ENCODE data around the gene SHKBP1. TPM values are rescaled to one million over a fixed set of nuclear protein-coding genes. Genes with fewer than 3 reads are reported as not detected.
A peak's percentile ranks its signal among the peaks of the same experiment; 100 is the strongest.

Gene SHKBP1
- total RNA-seq, 2 experiments from 2014 or later: 100 to 155 TPM

DNA sequence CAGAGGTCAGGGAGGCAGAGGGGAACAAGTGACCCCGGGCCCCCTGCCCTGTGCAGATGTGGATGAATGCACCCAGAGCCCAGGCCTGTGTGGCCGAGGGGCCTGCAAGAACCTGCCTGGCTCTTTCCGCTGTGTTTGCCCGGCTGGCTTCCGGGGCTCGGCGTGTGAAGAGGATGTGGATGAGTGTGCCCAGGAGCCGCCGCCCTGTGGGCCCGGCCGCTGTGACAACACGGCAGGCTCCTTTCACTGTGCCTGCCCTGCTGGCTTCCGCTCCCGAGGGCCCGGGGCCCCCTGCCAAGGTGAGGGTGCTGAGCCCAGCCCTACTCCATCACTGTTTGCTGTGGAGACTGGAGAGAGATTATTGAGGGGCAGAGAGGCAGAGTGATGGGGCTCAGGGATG lies 34.4 kb downstream of the SHKBP1 start:
- intact Hi-C loops (cut with DNase I, micrococcal nuclease): loop anchor here (5.0 to 10.0 kb wide), 3 partner anchors 144 to 1206 kb away; partner anchors contain the start of genes BLVRB (in 1 of the 2), HNRNPUL1 (in 1 of the 2), SPTBN4 (in 1 of the 2) and ZFP36 (in 1 of the 2)
- Mint-ChIP-seq H3K4me1 (peaks cover 65% of the 10 kb centered on the region), H3K36me3 (ENCODE audit: low read depth) (peaks cover 22% of the 10 kb centered on the region), H3K27ac (peak overlapping the region; percentile 97), H3K27me3 (no peaks in the 10 kb centered on the region), H3K4me3 (peak overlapping the region; percentile 69), H3K9me3 (ENCODE audit: low read depth) (no peaks in the 10 kb centered on the region)
- peak; percentile 42 for DNase-seq
- no peak for ATAC-seq
- ChIA-PET CTCF (interaction anchor here (1.6 kb wide), 1 partner anchor 23 kb away, joined by 14 read pairs; no protein-coding TSS in a partner anchor), POLR2A (no interaction called here)

DNA sequence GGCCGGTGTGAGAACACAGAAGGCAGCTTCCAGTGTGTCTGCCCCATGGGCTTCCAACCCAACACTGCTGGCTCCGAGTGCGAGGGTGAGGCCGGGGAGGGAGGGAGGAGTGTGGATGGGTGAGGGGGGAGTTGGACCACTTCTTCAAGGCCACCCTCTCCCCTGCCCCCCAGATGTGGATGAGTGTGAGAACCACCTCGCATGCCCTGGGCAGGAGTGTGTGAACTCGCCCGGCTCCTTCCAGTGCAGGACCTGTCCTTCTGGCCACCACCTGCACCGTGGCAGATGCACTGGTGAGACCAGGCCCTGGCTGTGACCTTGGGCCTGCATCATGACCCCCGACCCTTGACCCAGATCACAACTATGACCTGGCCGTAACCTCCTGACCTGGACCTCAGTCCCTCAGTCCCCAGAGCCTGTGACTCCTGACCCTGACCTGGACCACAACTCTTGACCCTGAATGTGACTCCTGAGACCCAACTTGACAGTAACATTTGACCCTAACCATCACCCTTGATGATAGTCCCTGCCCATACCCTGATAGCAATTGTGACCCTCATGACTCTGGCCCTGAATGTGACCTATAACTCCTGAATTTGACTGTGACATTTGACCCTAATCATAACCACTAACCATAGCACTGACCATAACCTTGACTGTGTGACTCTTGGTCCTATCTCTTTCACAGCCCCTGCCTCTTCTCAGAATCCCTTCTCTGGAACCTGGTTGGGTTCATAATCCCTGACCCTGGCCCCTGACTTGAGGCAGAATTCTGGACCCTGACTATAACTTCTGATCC lies 35.4 kb downstream of the SHKBP1 start:
- H3K9me3 Mint-ChIP-seq (ENCODE audit: low read depth): no peaks in the 10 kb centered on the region

DNA sequence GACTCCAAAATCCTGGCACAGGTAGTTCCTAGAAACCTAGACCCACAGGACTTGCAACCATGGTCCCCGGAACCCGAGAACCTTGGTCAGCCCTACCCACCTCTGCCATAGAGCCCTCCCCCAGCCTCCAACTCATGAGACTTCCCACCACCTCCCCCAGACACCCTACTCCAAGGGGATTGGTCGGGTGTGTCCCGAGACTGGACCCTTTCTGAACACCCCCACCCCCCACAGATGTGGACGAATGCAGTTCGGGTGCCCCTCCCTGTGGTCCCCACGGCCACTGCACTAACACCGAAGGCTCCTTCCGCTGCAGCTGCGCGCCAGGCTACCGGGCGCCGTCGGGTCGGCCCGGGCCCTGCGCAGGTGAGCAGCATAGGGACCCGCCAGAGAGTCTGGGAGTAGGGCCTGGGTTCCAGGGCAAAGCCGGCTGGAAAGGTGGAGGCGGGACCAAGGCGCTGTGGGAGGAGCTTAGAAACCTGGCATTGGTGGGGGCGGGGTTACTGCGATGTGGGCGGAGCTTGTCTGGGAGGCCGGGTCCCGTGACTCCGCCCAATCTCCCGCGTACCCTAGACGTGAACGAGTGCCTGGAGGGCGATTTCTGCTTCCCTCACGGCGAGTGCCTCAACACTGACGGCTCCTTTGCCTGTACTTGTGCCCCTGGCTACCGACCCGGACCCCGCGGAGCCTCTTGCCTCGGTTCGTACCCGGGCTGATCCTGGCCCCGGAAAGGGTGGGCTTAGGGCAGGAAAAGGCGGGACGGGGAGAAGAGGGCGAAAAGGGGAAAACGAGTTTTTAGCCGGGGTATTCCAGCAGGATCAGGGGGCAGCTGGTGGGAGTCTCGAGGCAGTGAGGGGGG lies 36.4 kb downstream of the SHKBP1 start:
- Mint-ChIP-seq H3K36me3 (ENCODE audit: low read depth) (peaks cover 28% of the 10 kb centered on the region), H3K27ac (peak overlapping the region; percentile 100), H3K4me3 (peak overlapping the region; percentile 99), H3K27me3 (no peaks in the 10 kb centered on the region), H3K4me1 (peaks cover 58% of the 10 kb centered on the region), H3K9me3 (ENCODE audit: low read depth) (no peaks in the 10 kb centered on the region)
- ChIA-PET CTCF (interaction anchor here (0.6 to 4.0 kb wide), 5 partner anchors 9 to 64 kb away, joined by 3 to 18 read pairs (median 4); partner anchors contain the start of gene LTBP4), POLR2A (interaction anchor here (1.0 to 1.4 kb wide), 2 partner anchors 9 to 187 kb away, joined by 4 to 15 read pairs; partner anchors contain the start of gene SERTAD1)
- peak; percentile 9 for ATAC-seq
- peak; percentile 94 for DNase-seq
- intact Hi-C loops (cut with DNase I, micrococcal nuclease): loop anchor here (1.0 to 10.0 kb wide), 5 partner anchors 84 to 1208 kb away; partner anchors contain the start of genes ACTMAP (in 1 of the 2), BLVRB (in 1 of the 2), HNRNPUL1 (in 1 of the 2) and SPTBN4 (in 1 of the 2)

More for the DNA sequence above, 35.4 kb downstream of the SHKBP1 start:
- ATAC-seq (no peak), DNase-seq (no peak)
- Mint-ChIP-seq H3K4me3 (peak overlapping the region; percentile 99), H3K27me3 (no peaks in the 10 kb centered on the region), H3K27ac (peak overlapping the region; percentile 78), H3K36me3 (ENCODE audit: low read depth) (peaks cover 25% of the 10 kb centered on the region), H3K4me1 (peaks cover 62% of the 10 kb centered on the region)
- POLR2A ChIA-PET: no interaction called here
- intact Hi-C loops (cut with DNase I, micrococcal nuclease): loop anchor here (5.0 to 10.0 kb wide), 3 partner anchors 145 to 1207 kb away; partner anchors contain the start of genes BLVRB (in 1 of the 2), HNRNPUL1 (in 1 of the 2), SPTBN4 (in 1 of the 2) and ZFP36 (in 1 of the 2)
- CTCF ChIA-PET: interaction anchor here (0.5 kb wide), 1 partner anchor 131 kb away, joined by 3 read pairs; no protein-coding TSS in a partner anchor

DNA sequence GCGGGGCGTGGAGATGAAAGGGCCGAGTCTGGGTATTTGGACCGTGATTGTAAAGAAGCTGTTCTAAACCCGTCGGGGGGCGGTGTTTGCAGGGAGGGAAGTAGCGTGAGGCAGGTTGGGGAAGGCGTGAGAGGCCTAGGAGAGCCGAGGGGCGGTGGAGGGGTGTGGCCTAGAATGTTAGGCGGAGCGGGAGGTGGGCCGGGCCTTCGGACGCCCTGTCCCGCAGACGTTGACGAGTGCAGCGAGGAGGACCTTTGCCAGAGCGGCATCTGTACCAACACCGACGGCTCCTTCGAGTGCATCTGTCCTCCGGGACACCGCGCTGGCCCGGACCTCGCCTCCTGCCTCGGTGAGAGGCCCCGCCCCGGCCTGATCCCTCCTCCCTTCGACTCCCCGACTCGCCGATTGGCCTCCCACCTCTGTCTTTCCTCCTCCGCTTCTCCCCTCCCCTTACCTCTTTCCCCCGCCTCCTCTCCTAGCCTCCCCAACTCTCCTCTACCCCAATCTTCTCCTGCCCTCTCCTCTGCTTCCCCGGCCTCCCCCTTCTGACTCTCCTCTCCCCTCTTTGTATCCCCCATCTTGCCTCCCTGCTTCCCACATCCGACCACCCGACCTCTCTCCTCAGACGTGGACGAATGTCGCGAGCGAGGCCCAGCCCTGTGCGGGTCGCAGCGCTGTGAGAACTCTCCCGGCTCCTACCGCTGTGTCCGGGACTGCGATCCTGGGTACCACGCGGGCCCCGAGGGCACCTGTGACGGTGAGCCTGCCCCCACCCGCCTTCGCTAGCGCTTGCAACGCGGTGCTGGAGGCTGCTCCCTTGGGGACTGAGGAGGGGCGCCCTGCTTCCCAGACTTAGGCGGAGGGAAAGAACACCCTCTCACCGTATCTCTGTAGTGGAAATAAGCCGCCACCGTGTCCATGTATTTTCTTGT lies 37.3 kb downstream of the SHKBP1 start:
- Mint-ChIP-seq H3K4me3 (peak overlapping the region; percentile 99), H3K9me3 (ENCODE audit: low read depth) (no peaks in the 10 kb centered on the region), H3K27me3 (no peaks in the 10 kb centered on the region), H3K36me3 (ENCODE audit: low read depth) (peaks cover 29% of the 10 kb centered on the region), H3K4me1 (peaks cover 54% of the 10 kb centered on the region), H3K27ac (peak overlapping the region; percentile 100)
- DNase-seq (peak; percentile 94), ATAC-seq (peak; percentile 57)
- ChIA-PET CTCF (interaction anchor here (0.6 to 4.0 kb wide), 6 partner anchors 10 to 65 kb away, joined by 3 to 18 read pairs (median 4); partner anchors contain the start of gene LTBP4), POLR2A (interaction anchor here (1.0 to 1.9 kb wide), 3 partner anchors 8 to 188 kb away, joined by 4 to 15 read pairs (median 7); partner anchors contain the start of gene SERTAD1)
- intact Hi-C loops (cut with DNase I, micrococcal nuclease): loop anchor here (1.0 to 10.0 kb wide), 13 partner anchors 9 to 1209 kb away; partner anchors contain the start of genes BLVRB (in 2 of the 2), ACTMAP (in 1 of the 2), C19orf47 (in 1 of the 2) and HNRNPUL1 (in 1 of the 2)

DNA sequence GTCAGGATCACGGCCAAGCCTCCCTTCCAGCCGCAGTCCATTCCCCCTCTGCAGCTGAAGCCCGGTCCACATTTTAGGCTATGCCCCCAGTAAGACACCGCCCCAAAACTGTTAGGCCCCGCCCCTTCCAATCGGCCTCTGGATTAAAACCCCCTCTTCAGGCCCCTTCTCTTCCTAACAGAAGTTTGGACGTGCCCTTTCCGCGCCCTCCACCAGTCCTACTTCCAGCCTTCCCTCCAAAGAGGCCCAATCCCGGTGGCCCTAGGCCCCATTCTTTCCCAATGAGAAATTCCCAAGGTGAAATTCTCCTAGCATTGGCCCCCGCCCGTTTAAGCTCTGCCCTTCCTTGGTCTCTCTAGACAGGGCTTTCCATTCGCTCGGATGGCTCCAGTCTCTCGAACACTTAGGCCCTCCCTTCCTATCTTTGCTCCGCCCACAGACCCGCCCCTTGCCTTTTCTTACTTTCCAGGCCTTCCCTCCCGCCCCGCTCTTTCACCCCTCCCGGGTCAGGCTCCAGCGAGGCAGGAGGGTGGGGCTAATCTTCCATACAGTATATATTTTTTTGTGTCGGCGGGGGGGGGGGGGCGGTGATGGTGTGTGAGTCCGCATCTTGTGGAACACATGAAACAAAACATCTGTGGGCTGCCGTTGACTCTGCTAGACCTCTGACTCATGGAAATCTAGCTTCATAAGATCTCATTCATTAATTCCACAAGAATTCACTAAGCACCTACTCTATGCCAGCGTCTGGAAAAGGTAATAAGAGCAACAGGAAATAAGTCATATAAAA lies 38.1 kb downstream of the SHKBP1 start:
- H3K9me3 Mint-ChIP-seq (ENCODE audit: low read depth): no peaks in the 10 kb centered on the region
- CTCF ChIA-PET: interaction anchor here (0.7 to 4.0 kb wide), 6 partner anchors 11 to 151 kb away, joined by 3 to 18 read pairs (median 5); partner anchors contain the start of gene LTBP4

DNA sequence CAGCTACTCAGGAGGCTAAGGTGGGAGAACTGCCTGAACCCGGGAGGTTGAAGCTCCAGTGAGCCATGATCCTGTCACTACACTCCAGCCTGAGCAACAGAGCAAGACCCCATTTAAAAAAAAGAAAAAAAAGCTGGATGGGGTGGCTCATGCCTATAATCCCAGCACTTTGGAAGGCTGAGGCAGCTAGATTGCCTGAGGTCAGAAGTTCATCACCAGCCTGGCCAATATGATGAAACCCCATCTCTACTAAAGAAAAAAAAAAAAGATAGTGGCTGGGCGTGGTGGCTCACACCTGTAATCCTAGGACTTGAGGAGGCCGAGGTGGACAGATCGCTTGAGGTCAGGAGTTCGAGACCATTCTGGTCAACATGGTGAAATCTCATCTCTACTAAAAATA lies 39.5 kb downstream of the SHKBP1 start:
- H3K4me3 Mint-ChIP-seq: no peak overlapping the region

More for the DNA sequence above, 38.1 kb downstream of the SHKBP1 start:
- POLR2A ChIA-PET: interaction anchor here (0.5 to 1.9 kb wide), 5 partner anchors 9 to 189 kb away, joined by 3 to 7 read pairs (median 4); no protein-coding TSS in a partner anchor
- ATAC-seq (peak; percentile 55), DNase-seq (peak; percentile 98)
- no peaks in the 10 kb centered on the region for H3K27me3 Mint-ChIP-seq
- peak overlapping the region; percentile 99 for H3K4me3 Mint-ChIP-seq
- H3K4me1 Mint-ChIP-seq: peaks cover 58% of the 10 kb centered on the region
- H3K27ac Mint-ChIP-seq: peak overlapping the region; percentile 100
- peaks cover 35% of the 10 kb centered on the region for H3K36me3 Mint-ChIP-seq (ENCODE audit: low read depth)
- intact Hi-C loops (cut with DNase I, micrococcal nuclease): loop anchor here (1.0 to 10.0 kb wide), 21 partner anchors 10 to 1210 kb away; partner anchors contain the start of genes BLVRB (in 2 of the 2), AKT2 (in 1 of the 2), C19orf47 (in 1 of the 2) and HNRNPUL1 (in 1 of the 2)

DNA sequence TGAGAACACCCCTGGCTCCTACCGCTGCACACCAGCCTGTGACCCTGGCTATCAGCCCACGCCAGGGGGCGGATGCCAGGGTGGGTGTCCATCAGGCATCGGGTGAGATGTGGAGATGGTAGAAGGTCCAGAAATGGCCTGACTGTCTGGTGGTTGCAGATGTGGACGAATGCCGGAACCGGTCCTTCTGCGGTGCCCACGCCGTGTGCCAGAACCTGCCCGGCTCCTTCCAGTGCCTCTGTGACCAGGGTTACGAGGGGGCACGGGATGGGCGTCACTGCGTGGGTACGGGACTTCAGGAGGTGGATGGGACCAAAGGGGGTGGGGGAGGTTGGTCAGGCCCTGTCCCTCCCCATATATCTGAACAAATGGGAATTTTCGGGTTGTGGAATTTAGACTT lies 40.3 kb downstream of the SHKBP1 start:
- intact Hi-C loops (cut with DNase I, micrococcal nuclease): loop anchor here in 1 of 2 experiments (5.0 to 10.0 kb wide), 3 partner anchors 735 to 1212 kb away; partner anchors contain the start of genes TGFB1 and ZFP36
- H3K27me3 Mint-ChIP-seq: no peaks in the 10 kb centered on the region
- ChIA-PET CTCF (interaction anchor here (0.6 to 2.8 kb wide), 5 partner anchors 10 to 138 kb away, joined by 3 to 15 read pairs (median 3); no protein-coding TSS in a partner anchor), POLR2A (no interaction called here)
- H3K36me3 Mint-ChIP-seq (ENCODE audit: low read depth): peaks cover 46% of the 10 kb centered on the region
- no peaks in the 10 kb centered on the region for H3K9me3 Mint-ChIP-seq (ENCODE audit: low read depth)
- peak overlapping the region; percentile 58 for H3K27ac Mint-ChIP-seq
- DNase-seq (no peak), ATAC-seq (no peak)
- H3K4me3 Mint-ChIP-seq: no peak overlapping the region
- H3K4me1 Mint-ChIP-seq: peaks cover 46% of the 10 kb centered on the region

More for the DNA sequence above, 39.5 kb downstream of the SHKBP1 start:
- DNase-seq (no peak), ATAC-seq (no peak)
- POLR2A ChIA-PET: interaction anchor here (0.7 kb wide), 1 partner anchor 196 kb away, joined by 3 read pairs; no protein-coding TSS in a partner anchor
- intact Hi-C loops (cut with DNase I, micrococcal nuclease): loop anchor here in 1 of 2 experiments (5.0 to 10.0 kb wide), 3 partner anchors 736 to 1211 kb away; partner anchors contain the start of genes TGFB1 and ZFP36
- CTCF ChIA-PET: interaction anchor here (0.6 to 4.0 kb wide), 7 partner anchors 9 to 151 kb away, joined by 3 to 18 read pairs (median 4); partner anchors contain the start of gene LTBP4
- H3K27ac Mint-ChIP-seq: peak overlapping the region; percentile 100
- peaks cover 46% of the 10 kb centered on the region for H3K4me1 Mint-ChIP-seq
- H3K36me3 Mint-ChIP-seq (ENCODE audit: low read depth): peaks cover 41% of the 10 kb centered on the region
- no peaks in the 10 kb centered on the region for H3K9me3 Mint-ChIP-seq (ENCODE audit: low read depth)
- H3K27me3 Mint-ChIP-seq: no peaks in the 10 kb centered on the region

DNA sequence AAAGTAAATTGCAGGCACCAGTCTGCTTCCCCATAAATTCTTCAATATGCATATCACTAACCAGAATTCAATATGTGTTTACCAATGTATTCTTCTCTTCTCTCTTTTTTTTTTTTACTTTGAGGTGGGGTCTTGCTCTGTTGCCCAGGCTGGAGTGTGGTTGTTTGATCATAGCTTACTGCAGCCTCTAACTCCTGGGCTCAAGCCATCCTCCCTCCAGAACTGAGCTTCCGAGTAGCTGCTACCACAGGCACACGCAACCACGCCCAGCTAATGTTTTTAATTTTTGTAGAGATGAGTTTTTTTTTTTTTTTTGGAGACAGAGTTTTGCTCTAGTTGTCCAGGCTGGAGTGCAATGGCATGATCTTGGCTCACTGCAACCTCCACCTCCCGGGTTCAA lies 41.3 kb downstream of the SHKBP1 start:
- H3K27me3 Mint-ChIP-seq: no peaks in the 10 kb centered on the region
- no peaks in the 10 kb centered on the region for H3K9me3 Mint-ChIP-seq (ENCODE audit: low read depth)
- ATAC-seq (no peak), DNase-seq (no peak)
- H3K4me3 Mint-ChIP-seq: no peak overlapping the region
- peaks cover 44% of the 10 kb centered on the region for H3K36me3 Mint-ChIP-seq (ENCODE audit: low read depth)
- ChIA-PET POLR2A (no interaction called here), CTCF (interaction anchor here (1.8 kb wide), 1 partner anchor 17 kb away, joined by 10 read pairs; no protein-coding TSS in a partner anchor)
- H3K4me1 Mint-ChIP-seq: peaks cover 37% of the 10 kb centered on the region
- H3K27ac Mint-ChIP-seq: peak overlapping the region; percentile 31
- intact Hi-C loops (cut with DNase I, micrococcal nuclease): loop anchor here in 1 of 2 experiments (5.0 to 10.0 kb wide), 3 partner anchors 734 to 1213 kb away; partner anchors contain the start of genes TGFB1 and ZFP36

Data from activated CD4-positive, alpha-beta T cell treated with anti-CD3 and anti-CD28 coated beads for 36 hours (primary cell).